Measurements from ENCODE around the gene IQCE.

DNA sequence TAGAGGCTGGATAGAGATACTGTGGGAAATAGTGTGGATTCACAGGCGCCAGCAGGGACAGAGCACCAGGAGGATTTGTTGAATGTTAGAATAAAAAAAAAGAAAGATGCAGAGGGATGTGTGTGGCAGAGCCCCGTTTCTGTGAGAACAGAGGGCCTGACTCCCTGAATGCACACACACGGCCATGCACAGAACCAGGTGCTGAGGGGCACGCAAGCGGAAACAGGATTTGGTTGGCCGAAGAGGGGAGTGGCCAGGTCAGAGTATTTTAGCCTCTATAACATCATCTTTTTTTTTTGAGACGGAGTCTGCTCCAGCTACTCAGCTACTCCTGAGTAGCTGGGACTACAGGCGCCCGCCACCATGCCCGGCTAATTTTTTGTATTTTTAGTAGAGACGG, 21.9 kb downstream of the IQCE start:
- TF ChIP-seq POLR2AphosphoS5 (IDR thresholded peaks at IDR 0.05) (no peak), SMC3 (conservative IDR thresholded peaks at IDR 0.05; ENCODE audit: poor library complexity) (no peak), EZH2 (IDR thresholded peaks at IDR 0.05; ENCODE audit: borderline replicate concordance, insufficient read depth, low read length, poor library complexity, severe bottlenecking) (no peak), TAF1 (IDR thresholded peaks at IDR 0.05; ENCODE audit: low read depth) (no peak), EP300 (conservative IDR thresholded peaks at IDR 0.05; ENCODE audit: poor library complexity, severe bottlenecking) (no peak), RAD21 (conservative IDR thresholded peaks at IDR 0.05) (no peak)
- TF ChIP-seq, protein P1, sequence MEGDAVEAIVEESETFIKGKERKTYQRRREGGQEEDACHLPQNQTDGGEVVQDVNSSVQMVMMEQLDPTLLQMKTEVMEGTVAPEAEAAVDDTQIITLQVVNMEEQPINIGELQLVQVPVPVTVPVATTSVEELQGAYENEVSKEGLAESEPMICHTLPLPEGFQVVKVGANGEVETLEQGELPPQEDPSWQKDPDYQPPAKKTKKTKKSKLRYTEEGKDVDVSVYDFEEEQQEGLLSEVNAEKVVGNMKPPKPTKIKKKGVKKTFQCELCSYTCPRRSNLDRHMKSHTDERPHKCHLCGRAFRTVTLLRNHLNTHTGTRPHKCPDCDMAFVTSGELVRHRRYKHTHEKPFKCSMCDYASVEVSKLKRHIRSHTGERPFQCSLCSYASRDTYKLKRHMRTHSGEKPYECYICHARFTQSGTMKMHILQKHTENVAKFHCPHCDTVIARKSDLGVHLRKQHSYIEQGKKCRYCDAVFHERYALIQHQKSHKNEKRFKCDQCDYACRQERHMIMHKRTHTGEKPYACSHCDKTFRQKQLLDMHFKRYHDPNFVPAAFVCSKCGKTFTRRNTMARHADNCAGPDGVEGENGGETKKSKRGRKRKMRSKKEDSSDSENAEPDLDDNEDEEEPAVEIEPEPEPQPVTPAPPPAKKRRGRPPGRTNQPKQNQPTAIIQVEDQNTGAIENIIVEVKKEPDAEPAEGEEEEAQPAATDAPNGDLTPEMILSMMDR (IDR thresholded peaks at IDR 0.05; ENCODE audit: poor library complexity, severe bottlenecking) = no peak
- TF ChIP-seq, protein P2, sequence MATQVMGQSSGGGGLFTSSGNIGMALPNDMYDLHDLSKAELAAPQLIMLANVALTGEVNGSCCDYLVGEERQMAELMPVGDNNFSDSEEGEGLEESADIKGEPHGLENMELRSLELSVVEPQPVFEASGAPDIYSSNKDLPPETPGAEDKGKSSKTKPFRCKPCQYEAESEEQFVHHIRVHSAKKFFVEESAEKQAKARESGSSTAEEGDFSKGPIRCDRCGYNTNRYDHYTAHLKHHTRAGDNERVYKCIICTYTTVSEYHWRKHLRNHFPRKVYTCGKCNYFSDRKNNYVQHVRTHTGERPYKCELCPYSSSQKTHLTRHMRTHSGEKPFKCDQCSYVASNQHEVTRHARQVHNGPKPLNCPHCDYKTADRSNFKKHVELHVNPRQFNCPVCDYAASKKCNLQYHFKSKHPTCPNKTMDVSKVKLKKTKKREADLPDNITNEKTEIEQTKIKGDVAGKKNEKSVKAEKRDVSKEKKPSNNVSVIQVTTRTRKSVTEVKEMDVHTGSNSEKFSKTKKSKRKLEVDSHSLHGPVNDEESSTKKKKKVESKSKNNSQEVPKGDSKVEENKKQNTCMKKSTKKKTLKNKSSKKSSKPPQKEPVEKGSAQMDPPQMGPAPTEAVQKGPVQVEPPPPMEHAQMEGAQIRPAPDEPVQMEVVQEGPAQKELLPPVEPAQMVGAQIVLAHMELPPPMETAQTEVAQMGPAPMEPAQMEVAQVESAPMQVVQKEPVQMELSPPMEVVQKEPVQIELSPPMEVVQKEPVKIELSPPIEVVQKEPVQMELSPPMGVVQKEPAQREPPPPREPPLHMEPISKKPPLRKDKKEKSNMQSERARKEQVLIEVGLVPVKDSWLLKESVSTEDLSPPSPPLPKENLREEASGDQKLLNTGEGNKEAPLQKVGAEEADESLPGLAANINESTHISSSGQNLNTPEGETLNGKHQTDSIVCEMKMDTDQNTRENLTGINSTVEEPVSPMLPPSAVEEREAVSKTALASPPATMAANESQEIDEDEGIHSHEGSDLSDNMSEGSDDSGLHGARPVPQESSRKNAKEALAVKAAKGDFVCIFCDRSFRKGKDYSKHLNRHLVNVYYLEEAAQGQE (IDR thresholded peaks at IDR 0.05; ENCODE audit: borderline replicate concordance) = no peak

All from neural cell (in vitro differentiated cells).